ENCODE results near the gene CXorf65. TPM values are rescaled to one million over a fixed set of nuclear protein-coding genes. Genes with fewer than 3 reads are reported as not detected.

The CXorf65 gene
- 10 to 100 TPM in 1 of 3 donors, 1 to 10 TPM in 1, not detected in 1; 5.6 to 15.2 TPM for polyA plus RNA-seq

GRCh38 chrX:71106427-71106826, at the start of gene CXorf65:
TSS of gene CXorf65 (minus strand) at chrX:71106740. CDS start at chrX:71106556, 184 bp downstream.
- peaks cover 5 to 22% (median 22%) of the 10 kb centered on the region in 3 donors for H3K36me3 Mint-ChIP-seq
- peaks cover 20 to 25% (median 21%) of the 10 kb centered on the region in 3 donors for H3K27me3 Mint-ChIP-seq (ENCODE audit: low read depth in 3 of 3)
- no peaks in the 10 kb centered on the region for H3K9me3 Mint-ChIP-seq
- peak within 1 kb of the TSS; percentile 94 to 100 (median 99) for H3K27ac Mint-ChIP-seq
- peak in 2 of 3 donors; percentile 24 to 29 for DNase-seq
- H3K4me1 Mint-ChIP-seq = peaks cover 85 to 97% of the 10 kb centered on the region in 2 donors
- peak within 1 kb of the TSS; percentile 65 to 97 (median 93) for H3K4me3 Mint-ChIP-seq

- H3K27me3 Mint-ChIP-seq (ENCODE audit: low read depth in 3 of 3) = peaks cover 2 to 13% (median 2%) of the 10 kb centered on the region in 3 donors
- H3K36me3 Mint-ChIP-seq = no peaks in the 10 kb centered on the region
- no peak overlapping the region for H3K27ac Mint-ChIP-seq
- DNase-seq = no peak
- no peaks in the 10 kb centered on the region for H3K4me1 Mint-ChIP-seq
- H3K4me3 Mint-ChIP-seq = no peak overlapping the region
- H3K9me3 Mint-ChIP-seq = no peaks in the 10 kb centered on the region
These were observed 48.1 kb upstream of the CXorf65 start for GRCh38 chrX:71154641-71155040.

- no peak overlapping the region for H3K27ac Mint-ChIP-seq
- peaks cover 2 to 9% (median 2%) of the 10 kb centered on the region in 3 donors for H3K27me3 Mint-ChIP-seq (ENCODE audit: low read depth in 3 of 3)
- H3K9me3 Mint-ChIP-seq = no peaks in the 10 kb centered on the region
- DNase-seq = no peak
- H3K4me1 Mint-ChIP-seq = no peaks in the 10 kb centered on the region
- no peak overlapping the region for H3K4me3 Mint-ChIP-seq
- H3K36me3 Mint-ChIP-seq = no peaks in the 10 kb centered on the region
These were observed 47.7 kb upstream of the CXorf65 start for GRCh38 chrX:71154196-71154595.

GRCh38 chrX:71151366-71151765, 44.8 kb upstream of the CXorf65 start:
- Mint-ChIP-seq H3K4me3 (no peak overlapping the region), H3K27ac (no peak overlapping the region), H3K36me3 (no peaks in the 10 kb centered on the region), H3K9me3 (no peaks in the 10 kb centered on the region), H3K27me3 (ENCODE audit: low read depth in 3 of 3) (peaks cover 0 to 9% (median 3%) of the 10 kb centered on the region in 3 donors), H3K4me1 (peaks cover under 1 to 4% of the 10 kb centered on the region in 2 donors)
- DNase-seq = no peak

GRCh38 chrX:71148278-71148663, 41.7 kb upstream of the CXorf65 start:
- Mint-ChIP-seq H3K27me3 (ENCODE audit: low read depth in 3 of 3) (peaks cover 0 to 19% (median 7%) of the 10 kb centered on the region in 3 donors), H3K4me3 (no peak overlapping the region), H3K27ac (no peak overlapping the region), H3K4me1 (peaks cover 12 to 16% of the 10 kb centered on the region in 2 donors), H3K36me3 (no peaks in the 10 kb centered on the region), H3K9me3 (no peaks in the 10 kb centered on the region)
- DNase-seq = no peak

- Mint-ChIP-seq H3K9me3 (no peaks in the 10 kb centered on the region), H3K36me3 (no peaks in the 10 kb centered on the region), H3K27me3 (ENCODE audit: low read depth in 3 of 3) (peaks cover 0 to 21% (median 6%) of the 10 kb centered on the region in 3 donors), H3K4me1 (peaks cover 12 to 16% of the 10 kb centered on the region in 2 donors), H3K27ac (peak overlapping the region in 1 of 6 donors; percentile 21), H3K4me3 (no peak overlapping the region)
- DNase-seq = no peak
These were observed 41.1 kb upstream of the CXorf65 start for GRCh38 chrX:71147496-71148277.

- no peaks in the 10 kb centered on the region for H3K9me3 Mint-ChIP-seq
- H3K27ac Mint-ChIP-seq = no peak within 1 kb of the TSS
- H3K36me3 Mint-ChIP-seq = peaks cover 0 to 6% (median 0%) of the 10 kb centered on the region in 3 donors
- H3K27me3 Mint-ChIP-seq (ENCODE audit: low read depth in 3 of 3) = peaks cover 0 to 14% (median 6%) of the 10 kb centered on the region in 3 donors
- H3K4me3 Mint-ChIP-seq = peak within 1 kb of the TSS; percentile 3 to 50 (median 42)
- no peak for DNase-seq
- peaks cover 12 to 16% of the 10 kb centered on the region in 2 donors for H3K4me1 Mint-ChIP-seq
These were observed 38.1 kb upstream of the CXorf65 start, which contains the start of gene NLGN3 for GRCh38 chrX:71144651-71145050. TSS of gene NLGN3 (plus strand) at chrX:71144841. CDS start at chrX:71147750, 2,909 bp downstream.

GRCh38 chrX:71143508-71143907, 37.0 kb upstream of the CXorf65 start:
- Mint-ChIP-seq H3K27ac (no peak overlapping the region), H3K4me3 (no peak overlapping the region), H3K27me3 (ENCODE audit: low read depth in 3 of 3) (peaks cover 4 to 14% (median 7%) of the 10 kb centered on the region in 3 donors), H3K4me1 (peaks cover 12 to 16% of the 10 kb centered on the region in 2 donors), H3K36me3 (peaks cover 0 to 13% (median 6%) of the 10 kb centered on the region in 3 donors), H3K9me3 (no peaks in the 10 kb centered on the region)
- no peak for DNase-seq

GRCh38 chrX:71140440-71140839, 33.9 kb upstream of the CXorf65 start:
- DNase-seq = no peak
- H3K9me3 Mint-ChIP-seq = no peaks in the 10 kb centered on the region
- H3K27ac Mint-ChIP-seq = peak overlapping the region in 1 of 6 donors; percentile 23
- H3K4me1 Mint-ChIP-seq = peaks cover 0 to 6% of the 10 kb centered on the region in 2 donors
- H3K36me3 Mint-ChIP-seq = peaks cover 6 to 21% (median 7%) of the 10 kb centered on the region in 3 donors
- H3K4me3 Mint-ChIP-seq = no peak overlapping the region
- peaks cover 4 to 11% (median 4%) of the 10 kb centered on the region in 3 donors for H3K27me3 Mint-ChIP-seq (ENCODE audit: low read depth in 3 of 3)

- no peak for DNase-seq
- Mint-ChIP-seq H3K9me3 (no peaks in the 10 kb centered on the region), H3K4me1 (peaks cover 9 to 14% of the 10 kb centered on the region in 2 donors), H3K36me3 (peaks cover 11 to 27% (median 24%) of the 10 kb centered on the region in 3 donors), H3K4me3 (no peak overlapping the region), H3K27me3 (ENCODE audit: low read depth in 3 of 3) (peaks cover 3 to 12% (median 3%) of the 10 kb centered on the region in 3 donors), H3K27ac (peak overlapping the region in 2 of 6 donors; percentile 12 to 14)
These were observed 25.0 kb upstream of the CXorf65 start for GRCh38 chrX:71131510-71131909.

- Mint-ChIP-seq H3K27me3 (ENCODE audit: low read depth in 3 of 3) (peaks cover 4 to 7% (median 6%) of the 10 kb centered on the region in 3 donors), H3K4me3 (no peak overlapping the region), H3K27ac (peak overlapping the region; percentile 29 to 83 (median 46)), H3K9me3 (no peaks in the 10 kb centered on the region), H3K4me1 (peaks cover 11 to 14% of the 10 kb centered on the region in 2 donors), H3K36me3 (peaks cover 13 to 20% (median 16%) of the 10 kb centered on the region in 3 donors)
- peak; percentile 67 to 73 (median 70) for DNase-seq
These were observed 22.6 kb upstream of the CXorf65 start for GRCh38 chrX:71128915-71129765.

- Mint-ChIP-seq H3K9me3 (no peaks in the 10 kb centered on the region), H3K4me1 (peaks cover 11 to 14% of the 10 kb centered on the region in 2 donors), H3K4me3 (no peak overlapping the region), H3K36me3 (peaks cover 15 to 24% (median 16%) of the 10 kb centered on the region in 3 donors), H3K27ac (peak overlapping the region in 4 of 6 donors; percentile 22 to 48 (median 41)), H3K27me3 (ENCODE audit: low read depth in 3 of 3) (peaks cover 4 to 7% (median 6%) of the 10 kb centered on the region in 3 donors)
- DNase-seq = no peak
These were observed 21.8 kb upstream of the CXorf65 start for GRCh38 chrX:71128166-71128833.

GRCh38 chrX:71118985-71119535, 12.5 kb upstream of the CXorf65 start:
- Mint-ChIP-seq H3K27me3 (ENCODE audit: low read depth in 3 of 3) (peaks cover 0 to 8% (median 3%) of the 10 kb centered on the region in 3 donors), H3K9me3 (no peaks in the 10 kb centered on the region), H3K36me3 (peaks cover 0 to 17% (median 4%) of the 10 kb centered on the region in 3 donors), H3K27ac (peak overlapping the region; percentile 73 to 90 (median 82)), H3K4me3 (peak overlapping the region; percentile 74 to 91 (median 88)), H3K4me1 (peaks cover 20 to 34% of the 10 kb centered on the region in 2 donors)
- DNase-seq = no peak

Measured in immature natural killer cell (primary cell).